GM19240 (cell line): ENCODE results near the gene COG8.
"Not testable (repeated sequence)": the region's sequence is repeated elsewhere in the genome, so short reads cannot be mapped to it uniquely, and the experiment has no call there.

Experiments used
- DNase-seq: peaks from one replicate; pipeline ENCODE4 v3.0.0; 2011; ENCODE audit warnings: low spot score; ENCODE audit not compliant: insufficient read length

Gene COG8

DNA sequence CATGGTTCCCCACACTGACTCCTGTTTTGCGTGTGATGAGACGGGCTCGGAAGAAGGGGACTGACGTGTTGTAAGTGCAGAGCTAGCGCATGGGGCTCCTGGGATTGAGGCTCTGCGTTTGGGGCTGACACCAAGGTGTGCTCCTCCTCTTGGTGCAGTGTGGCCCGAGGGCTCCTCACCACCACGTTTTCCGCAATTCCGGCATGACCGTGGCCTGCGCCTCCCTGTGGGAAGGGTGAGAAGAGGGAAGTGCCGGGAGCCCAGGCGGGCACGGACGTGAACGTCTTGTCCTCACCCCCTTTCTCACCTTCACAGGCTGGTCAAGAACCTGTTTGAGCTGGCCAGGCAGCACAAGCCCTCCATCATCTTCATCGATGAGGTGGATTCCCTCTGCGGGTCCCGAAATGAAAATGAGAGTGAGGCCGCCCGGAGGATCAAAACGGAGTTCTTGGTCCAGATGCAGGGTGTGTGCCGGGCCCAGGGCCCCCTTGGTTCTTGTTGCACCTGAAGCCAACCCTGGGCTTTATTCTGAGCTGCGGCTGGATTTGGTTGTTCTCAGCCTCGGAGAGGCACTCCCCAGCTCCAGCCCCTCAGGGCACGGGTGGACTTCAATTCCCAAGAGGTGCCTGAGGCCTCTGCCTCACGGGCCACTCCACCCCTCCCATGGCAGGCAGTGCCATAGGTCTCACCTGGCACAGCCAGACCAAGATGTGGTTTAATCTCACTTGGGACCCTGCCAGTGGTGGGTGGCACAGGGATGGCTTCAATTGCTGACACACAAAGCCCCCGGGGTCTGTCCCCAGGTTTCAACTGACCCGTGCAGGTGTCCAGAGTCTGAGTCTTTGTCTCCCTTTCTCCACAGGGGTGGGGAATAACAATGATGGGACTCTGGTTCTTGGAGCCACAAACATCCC lies 19.3 kb downstream of the COG8 start:
- no peak for DNase-seq

DNA sequence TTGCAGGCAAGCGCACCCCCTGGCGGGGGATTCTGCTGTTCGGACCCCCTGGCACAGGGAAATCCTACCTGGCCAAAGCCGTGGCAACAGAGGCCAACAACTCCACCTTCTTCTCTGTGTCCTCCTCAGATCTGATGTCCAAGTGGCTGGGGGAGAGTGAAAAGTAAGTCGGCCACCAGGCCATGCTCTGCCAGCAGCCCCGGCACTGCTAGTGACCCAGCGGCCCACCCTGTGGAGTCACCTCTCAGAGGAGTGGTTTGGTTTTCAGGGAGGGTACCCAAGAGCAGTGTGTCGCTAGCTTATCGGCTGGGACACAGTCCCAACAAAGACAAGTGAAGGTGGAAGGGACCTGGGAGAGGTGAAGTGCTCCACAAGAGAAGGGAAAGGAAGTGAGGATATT lies 20.0 kb downstream of the COG8 start:
- DNase-seq = no peak

DNA sequence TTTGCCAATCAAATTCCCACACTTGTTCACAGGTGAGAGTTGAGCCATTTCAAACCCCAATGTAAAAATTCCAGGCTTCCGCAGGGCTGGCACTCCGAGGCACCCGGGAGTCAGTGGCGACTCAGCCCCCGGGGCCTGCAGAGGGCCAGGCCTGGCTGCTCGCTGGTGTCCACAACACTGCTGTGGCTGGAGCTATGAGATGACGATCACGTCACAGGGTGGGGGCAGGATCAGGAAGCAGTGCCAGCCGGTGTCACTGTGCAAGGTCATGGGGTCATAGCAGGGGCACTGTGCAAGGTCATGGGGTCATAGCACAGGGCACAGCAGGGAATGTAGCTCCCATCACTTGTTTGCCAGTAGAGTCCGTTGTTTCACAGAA lies 20.5 kb downstream of the COG8 start:
- DNase-seq = no peak

DNA sequence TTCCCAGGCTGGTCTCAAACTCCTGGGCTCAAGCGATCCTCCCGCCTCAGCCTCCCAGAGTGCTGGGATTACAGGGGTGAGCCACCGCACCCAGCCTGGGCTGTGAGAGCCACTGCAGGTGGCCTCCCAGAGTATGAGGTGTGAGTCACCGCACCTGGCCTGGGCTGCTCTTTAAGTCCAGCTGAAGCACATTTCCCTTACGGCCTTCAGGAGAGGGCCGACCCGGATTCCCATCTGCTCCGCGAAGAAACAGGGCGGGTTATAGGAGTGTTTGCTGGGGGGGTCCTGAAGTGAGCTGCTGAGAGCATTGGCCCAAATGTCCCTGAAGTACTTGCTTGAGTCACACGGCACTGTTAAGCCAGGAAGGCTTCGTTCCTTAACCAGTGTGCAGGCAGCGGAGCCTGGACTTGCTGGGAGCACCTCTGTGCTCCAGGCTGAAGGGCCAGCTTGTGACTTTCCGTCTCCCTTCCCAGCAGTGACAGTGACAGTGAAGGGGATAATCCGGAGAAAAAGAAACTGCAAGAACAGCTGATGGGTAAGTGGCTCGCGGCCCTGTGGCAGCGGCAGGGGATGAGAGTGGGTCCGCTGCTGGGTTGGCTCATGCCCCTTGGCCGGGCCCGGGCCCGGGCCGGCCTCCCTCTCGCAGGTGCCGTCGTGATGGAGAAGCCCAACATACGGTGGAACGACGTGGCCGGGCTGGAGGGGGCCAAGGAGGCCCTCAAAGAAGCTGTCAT lies 21.0 kb downstream of the COG8 start:
- DNase-seq = no peak

DNA sequence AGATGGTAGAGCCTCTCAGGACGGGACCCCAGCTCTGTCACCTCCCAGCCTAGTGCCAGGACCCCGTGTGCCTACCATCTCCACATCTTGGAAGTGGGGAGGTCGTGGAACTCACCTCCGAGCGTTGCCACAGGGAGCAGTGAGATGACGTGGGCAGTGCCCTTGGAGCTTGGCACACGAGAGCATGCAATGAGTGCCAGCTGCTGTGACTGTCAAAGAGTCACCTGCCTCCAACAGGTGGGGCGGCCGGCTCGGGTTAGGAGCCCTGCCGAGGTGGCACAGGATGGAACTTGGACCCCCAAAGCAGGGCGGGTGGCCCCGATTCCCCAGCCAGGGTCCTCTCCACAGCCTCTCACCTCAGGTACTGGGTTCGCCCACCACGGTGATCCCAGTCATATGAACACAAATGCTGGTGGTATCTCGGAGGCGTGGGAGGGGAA lies 22.7 kb downstream of the COG8 start:
- DNase-seq = no peak

DNA sequence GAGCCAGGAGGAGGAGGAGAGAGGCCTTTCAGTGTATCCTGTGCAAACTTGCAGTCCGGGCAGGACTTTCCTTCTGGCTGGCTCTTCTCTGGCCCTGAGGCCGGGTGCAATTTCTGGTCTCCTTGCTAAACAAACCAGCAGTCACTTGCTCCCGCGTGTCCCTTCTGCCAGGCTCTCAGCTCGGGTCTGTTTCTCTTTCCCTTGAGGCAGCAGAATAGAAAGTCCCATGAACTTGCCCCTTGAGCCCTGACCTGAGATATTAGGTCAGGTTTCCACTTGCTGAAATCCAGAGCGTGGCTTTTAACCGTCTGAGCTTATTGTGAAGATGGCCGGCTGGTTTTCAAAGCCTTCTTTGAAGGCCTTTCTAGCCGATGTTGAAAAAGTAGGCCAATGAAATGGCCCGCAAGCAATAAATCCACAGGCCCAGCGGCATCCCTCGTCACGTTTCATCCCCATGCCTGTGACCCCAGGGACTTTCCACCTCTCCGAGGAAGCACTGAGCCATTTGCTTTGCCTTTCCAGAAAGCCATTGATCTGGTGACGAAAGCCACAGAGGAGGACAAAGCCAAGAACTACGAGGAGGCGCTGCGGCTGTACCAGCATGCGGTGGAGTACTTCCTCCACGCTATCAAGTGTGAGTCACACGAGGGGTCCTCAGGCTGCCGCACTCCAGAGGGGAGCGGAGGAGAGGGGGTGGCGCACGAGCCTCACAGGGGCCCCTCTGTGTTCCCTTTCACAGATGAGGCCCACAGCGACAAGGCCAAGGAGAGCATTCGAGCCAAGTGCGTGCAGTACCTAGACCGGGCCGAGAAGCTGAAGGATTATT lies 23.7 kb downstream of the COG8 start:
- no peak for DNase-seq

DNA sequence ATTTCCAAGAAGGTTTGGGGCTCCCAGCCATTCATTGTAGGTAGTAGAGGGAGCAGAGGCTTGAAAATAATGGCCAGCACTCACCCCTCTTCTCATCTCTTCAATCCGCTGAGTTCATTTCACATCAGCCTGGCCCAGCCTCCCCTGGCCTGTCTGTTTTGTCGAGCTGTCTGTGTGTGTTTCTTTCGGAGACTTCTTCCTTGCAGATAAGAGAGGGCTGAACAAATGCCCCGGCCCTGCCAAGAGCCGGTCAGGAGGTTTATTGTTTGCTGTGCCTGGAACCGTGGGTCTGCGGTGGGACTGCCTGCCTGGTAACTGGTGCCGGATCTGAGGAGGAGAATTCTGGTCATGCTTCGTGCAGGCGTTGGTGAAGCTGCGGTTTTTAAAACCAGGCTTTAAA lies 24.8 kb downstream of the COG8 start:
- DNase-seq = no peak

DNA sequence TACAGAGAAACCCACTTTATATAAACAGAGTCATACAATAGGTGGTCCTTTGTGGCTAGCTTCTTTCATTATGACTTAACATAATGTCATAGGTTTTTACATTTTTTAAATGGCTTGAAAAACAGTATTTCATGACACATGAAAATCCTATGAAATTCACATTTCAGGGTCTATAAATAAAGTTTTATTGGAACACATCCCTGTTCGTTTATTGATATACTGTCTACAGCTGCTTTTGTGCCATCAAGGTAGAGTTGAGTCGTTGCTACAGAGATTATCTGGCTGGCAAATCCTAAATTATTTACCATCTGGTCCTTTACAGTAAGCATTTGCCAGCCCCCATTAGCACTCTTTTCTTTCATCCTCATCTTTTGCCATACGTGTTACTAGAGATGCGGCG lies 25.9 kb downstream of the COG8 start:
- no peak for DNase-seq

DNA sequence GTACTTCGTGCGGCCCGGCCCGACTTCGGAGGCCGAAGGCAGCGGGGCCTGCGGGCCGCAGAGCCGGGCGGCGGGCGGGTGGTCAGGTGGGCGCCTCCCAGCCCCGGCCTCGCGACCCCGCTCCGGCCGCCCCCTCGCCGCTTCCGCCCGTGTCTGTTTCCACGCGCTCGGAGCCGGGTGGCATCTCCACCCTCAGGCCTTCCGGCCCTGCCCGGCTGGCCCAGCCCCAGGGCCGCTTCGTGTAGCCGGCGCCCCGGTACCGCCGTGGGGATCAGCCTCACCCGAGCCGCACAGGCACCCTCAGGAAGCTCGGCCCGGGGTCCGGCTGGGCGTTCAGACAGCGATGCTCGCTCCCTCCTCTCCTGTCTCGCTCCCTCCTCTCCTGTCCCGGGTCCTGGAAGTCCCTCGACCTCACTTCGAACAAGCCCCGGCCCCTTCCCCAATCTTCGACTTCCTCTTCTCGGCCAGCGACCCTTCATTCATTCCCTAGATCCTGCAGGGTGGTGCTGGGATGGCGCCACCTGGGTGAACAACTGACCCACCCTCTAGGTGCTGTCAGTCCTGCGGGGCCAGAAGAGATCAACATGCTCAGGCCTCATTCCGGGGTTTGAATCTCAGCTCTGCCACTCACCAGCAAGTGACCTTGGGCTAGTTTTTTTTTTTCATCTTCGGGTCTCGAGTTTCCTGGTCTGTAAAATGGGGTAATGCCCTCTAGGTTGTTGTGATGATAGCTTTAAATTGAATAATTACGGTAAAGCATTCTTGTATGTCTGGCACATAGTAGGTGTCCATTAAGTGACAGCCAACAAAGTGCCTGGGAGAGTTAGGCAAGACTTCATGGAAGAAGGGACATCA lies 27.6 kb downstream of the COG8 start:
- peak; percentile 44 for DNase-seq

DNA sequence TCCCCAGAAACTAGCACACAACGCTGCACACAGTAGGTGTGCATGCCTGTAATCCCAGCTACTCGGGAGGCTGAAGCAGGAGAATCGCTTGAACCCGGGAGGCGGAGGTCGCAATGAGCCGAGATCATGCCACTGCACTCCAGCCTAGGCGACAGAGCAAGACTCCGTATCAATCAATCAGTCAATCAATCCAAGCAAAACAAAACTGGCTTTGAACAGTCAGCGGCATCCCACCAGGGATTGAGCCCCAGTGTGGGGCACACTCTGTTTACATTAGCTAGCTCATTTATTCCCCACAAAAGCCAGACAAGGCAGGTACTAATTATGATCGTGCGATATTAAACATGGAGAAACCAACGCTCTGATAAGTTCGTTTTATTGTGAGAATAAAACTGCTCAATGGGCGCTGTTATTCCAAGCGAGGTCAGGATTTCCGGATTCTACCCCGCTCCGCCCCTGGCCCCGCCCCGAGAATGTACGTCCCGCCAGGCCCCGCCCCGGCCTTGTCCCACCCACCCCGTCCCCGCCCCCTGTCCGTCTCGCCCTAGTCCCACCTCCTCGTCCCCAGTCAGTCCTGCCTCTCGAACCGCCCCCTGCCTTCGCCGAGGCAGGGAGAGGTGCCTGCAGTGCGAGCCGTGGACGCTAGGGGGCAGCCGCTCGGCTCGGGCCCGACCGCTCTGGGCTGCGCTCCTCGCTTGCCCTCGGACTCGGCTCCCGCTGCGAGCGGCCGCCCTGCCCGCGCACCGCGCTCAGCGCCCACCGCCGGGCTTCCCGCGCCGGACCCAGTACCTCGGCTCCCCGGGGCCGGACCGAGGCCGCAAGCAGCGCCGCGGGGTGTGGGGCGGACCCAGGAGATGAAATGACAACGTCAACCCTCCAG lies 28.5 kb downstream of the COG8 start, which contains the start of gene VPS4A:
VPS4A (plus strand) TSS at position 698 of the 880 bp plus-strand sequence; CDS start at position 860, 162 bp downstream.
- peak; percentile 94 for DNase-seq

DNA sequence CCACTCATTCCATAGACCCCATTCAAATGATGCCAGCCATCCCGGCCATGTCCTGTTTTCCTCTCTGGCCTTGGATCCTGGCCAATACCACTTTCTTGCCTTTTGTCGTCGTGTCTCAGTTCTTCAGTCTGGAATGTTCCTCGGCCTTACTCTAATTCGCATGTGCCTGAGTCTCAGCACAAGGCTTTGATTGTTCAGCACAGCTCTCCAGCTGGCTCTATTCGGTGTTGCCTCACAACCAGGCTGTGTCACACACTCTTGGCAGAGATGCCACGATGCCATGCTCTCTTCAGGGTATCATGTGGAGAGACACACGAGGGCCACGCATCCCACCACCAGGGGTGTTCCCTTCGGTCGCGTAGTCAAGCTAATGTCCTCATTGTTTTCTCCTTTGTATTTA lies 30.0 kb downstream of the COG8 start:
- DNase-seq = no peak

DNA sequence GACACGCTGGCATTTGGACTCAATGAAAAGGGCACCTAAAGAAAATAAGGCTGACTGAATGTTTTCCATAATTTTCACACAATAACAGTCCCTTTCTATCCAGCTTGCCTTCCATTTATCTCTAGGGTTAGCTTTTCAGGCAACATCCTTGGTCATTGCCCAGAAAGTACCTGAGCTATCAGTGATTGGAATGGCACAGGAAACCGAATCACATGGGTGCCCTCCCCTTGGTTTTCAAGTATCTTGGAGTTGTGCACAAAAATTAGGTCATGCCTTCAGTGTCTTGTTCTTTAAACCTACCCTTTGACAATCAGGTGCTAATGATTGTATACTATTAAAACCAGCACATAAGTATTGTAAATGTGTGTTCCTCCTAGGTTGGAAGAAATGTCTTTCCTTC lies 31.5 kb downstream of the COG8 start:
- DNase-seq = no peak

DNA sequence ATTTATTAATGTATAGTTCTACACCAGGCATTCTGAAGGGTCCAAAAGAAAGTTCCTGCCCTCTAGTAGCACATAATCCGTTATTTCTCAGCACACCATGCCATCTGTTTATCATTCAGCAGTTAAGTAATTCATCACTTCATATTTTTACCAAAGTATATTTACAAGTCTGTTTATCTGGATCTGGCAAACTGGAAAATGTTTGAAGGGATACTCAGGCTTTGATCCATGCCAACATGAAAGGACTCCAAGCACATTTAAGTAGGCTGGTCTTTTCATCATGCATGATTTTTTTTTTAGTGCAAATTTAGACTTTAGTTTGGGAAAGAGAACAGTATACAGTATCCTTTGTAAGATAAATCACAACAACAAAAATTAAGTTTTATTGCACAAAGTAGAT lies 32.3 kb downstream of the COG8 start:
- no peak for DNase-seq

DNA sequence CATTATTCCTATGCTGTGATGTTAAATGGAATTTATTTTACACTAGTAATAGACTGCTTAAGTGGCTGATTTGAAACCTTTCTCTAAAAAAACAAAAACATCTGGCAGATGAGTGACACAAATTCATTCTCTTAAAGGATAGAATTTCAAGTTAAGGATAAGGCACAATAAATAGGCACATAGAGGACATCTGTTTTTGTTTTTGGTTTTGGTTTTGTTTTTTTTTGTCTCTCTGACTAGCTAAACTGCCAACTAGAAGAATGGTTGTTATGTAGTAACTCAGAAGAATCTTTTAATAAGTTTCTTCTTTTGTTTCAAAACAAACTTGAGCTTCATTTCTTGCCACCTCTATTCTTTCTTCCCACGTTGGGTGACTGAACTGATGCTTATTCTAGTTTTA lies 33.3 kb downstream of the COG8 start:
- DNase-seq = no peak

DNA sequence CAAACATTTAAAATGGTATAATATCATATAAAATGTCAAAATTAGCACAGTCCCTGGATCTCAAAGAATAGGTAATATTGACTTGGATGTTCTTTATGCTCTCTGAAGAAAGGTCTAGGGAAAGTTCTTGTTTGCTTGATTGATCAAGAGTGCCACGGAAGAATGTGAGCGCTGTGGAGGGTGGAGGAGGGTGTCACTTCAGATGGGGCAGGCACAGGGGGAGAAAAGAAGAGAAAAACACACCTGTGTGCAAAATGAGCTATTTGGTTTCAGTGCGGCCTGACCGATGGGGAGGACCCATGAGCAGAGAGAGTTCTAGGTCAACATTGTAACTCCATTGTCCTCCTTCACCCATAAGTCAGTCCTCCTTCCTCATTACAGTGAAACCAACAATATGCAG lies 37.1 kb downstream of the COG8 start:
- no peak for DNase-seq

DNA sequence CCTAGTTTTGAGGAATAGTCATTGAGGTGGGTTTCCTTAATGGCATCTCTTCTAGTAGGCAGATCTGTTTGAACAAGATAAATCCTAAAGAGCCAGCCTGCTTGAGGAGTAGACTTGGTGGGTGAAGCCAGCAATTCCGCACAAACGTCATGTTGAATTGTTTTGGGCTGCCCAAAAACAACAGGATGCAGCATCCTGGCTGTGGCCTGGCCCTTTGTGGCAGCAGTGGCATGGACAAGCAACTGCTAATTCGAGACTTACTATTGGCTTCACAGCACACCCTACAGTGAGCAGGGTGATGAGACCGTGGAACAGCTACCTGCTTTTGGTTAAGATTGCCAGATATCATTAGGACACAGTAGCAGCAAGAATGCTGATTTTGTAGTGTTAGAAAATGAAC lies 37.5 kb downstream of the COG8 start:
- DNase-seq = no peak

DNA sequence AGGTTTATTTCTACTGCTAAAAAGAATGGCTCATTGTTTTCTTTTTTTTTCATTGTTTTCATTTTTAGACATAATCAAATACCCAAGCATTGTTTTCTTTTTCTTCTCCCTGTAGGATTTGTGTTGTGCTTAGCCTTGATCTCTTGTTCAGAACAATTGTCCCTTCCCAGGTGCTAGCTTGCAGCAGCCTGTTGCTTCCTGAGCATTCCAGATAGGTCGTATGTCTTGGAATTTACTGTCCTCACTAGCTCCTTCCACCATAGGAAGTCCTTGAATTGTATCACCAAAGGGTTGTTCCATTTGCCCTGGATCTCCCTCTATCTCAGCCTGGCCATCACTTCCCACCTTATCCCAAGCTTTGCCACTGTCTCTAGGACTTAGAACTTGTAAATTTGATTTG lies 38.2 kb downstream of the COG8 start:
- no peak for DNase-seq

DNA sequence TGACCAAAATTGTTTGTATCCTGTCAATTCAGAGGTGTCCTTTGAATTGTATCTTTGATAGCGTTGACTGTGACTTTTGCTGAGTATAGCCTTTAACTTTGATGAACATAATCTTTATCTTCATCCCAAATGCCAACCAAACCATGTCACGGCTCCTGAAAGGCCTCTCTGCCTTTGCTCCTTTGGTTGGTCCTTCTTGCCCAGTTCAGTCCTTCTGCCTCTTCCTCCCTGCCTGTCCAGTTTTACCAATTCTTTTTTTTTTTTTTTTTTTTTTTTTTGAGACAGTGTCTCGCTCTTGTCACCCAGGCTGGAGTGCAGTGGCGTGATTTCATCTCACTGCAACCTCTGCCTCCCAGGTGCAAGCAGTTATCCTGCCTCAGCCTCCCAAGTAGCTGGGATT lies 41.1 kb downstream of the COG8 start:
- no peak for DNase-seq

DNA sequence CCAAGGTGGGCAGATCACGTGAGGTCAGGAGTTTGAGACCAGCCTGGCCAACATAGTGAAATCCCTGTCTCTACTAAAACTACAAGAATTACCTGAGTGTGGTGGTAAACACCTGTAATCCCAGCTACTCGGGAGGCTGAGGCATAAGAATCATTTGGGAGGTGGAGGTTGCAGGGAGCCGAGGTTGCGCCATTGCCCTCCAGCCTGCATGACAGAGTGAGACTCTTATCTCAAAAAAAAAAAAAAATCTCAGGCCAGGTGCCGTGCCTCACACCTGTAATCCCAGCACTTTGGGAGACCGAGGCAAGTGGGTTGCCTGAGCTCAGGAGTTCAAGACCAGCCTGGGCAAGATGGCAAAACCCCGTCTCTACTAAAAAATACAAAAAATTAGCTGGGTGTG lies 42.6 kb downstream of the COG8 start:
- not testable (repeated sequence) for DNase-seq

DNA sequence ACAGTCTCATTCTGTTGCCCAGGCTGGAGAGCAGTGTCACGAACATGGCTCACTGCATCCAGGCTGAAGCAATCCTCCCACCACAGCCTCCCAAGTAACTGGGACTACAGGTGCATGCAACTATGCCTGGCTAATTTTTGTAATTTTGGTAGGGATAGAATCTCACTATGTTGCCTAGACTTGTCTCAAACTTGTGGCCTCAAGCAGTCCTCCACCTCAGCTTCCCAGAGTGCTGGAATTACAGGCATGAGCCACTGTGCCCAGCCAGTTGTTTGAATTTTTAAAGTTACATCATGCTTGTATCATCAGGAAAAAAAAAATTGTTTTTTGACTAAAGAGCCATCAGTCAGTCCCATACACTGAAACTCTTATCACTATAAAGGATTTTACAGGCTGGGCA lies 45.3 kb downstream of the COG8 start:
- DNase-seq = no peak
